NK-92 (cell line): Measurements from ENCODE around the gene CLEC1A.
"Not testable (repeated sequence)": the region's sequence is repeated elsewhere in the genome, so short reads cannot be mapped to it uniquely, and the experiment has no call there.

ENCODE experiments used
- DNase-seq: peaks from one replicate; lab custom pipeline; 2025; ENCODE audit not compliant: unreplicated experiment; lab: John Stamatoyannopoulos, UW

Gene CLEC1A

GRCh38 chr12:10052193-10052913 is 46.4 kb downstream of the CLEC1A start:
- no peak for DNase-seq

GRCh38 chr12:10048526-10048925 is 50.3 kb downstream of the CLEC1A start:
- no peak for DNase-seq

- DNase-seq, result no peak
Measured at GRCh38 chr12:10042167-10042566, 56.6 kb downstream of the CLEC1A start.

- DNase-seq, result no peak
Measured at GRCh38 chr12:10033783-10034545, 64.8 kb downstream of the CLEC1A start.

GRCh38 chr12:10031771-10032175 is 67.0 kb downstream of the CLEC1A start:
- DNase-seq, result no peak

- DNase-seq, result no peak
Measured at GRCh38 chr12:10031321-10031720, 67.5 kb downstream of the CLEC1A start.

- DNase-seq, result no peak
Measured at GRCh38 chr12:10030446-10030845, 68.3 kb downstream of the CLEC1A start, which contains the start of gene CLEC9A. TSS of gene CLEC9A (plus strand) at chr12:10030682. CDS start at chr12:10052688, 22,006 bp downstream.

GRCh38 chr12:10027721-10028120 is 71.1 kb downstream of the CLEC1A start:
- DNase-seq, result no peak

GRCh38 chr12:10027311-10027710 is 71.5 kb downstream of the CLEC1A start:
- no peak for DNase-seq

- DNase-seq, result not testable (repeated sequence)
Measured at GRCh38 chr12:10026666-10027065, 72.1 kb downstream of the CLEC1A start.

- no peak for DNase-seq
Measured at GRCh38 chr12:10025236-10025635, 73.5 kb downstream of the CLEC1A start.

GRCh38 chr12:10021342-10021741 is 77.4 kb downstream of the CLEC1A start:
- no peak for DNase-seq
